Spleen (tissue), 7 donors: ENCODE results near the gene ARSD.

ENCODE experiments used
- POLR2A ChIP-seq, 3 donors: fragments of 450-650 bp; IDR thresholded peaks; one replicate each; pipeline ENCODE4 v1.5.1; 2017; ENCODE audit warnings: antibody characterized with exemption in 3 of 3, mild to moderate bottlenecking in 1 of 3
- TF ChIP-seq, protein P1 (sequence below), 11 experiments: fragments of 200-600 bp in 7 of 11; fragments of 450-650 bp in 4 of 11; sonication (generic) in 4 of 11; IDR thresholded peaks in 8 of 11; conservative IDR thresholded peaks in 3 of 11; 1 replicate in 7 of 11; 2 replicates in 4 of 11; pipeline versions ENCODE4 v1.4.0 to v1.8.0; 2016 to 2021; ENCODE audit warnings: antibody characterized with exemption in 11 of 11, inconsistent platforms in 4 of 11, mild to moderate bottlenecking in 1 of 11
- donor health status: DM: no; HTN: no; CAD: no; lungs with moderate emphysema.
- donor health status: DM: no; HTN: no; CAD: no.
- donor health status: DM: no; HTN: no; CAD: no.

DNA sequence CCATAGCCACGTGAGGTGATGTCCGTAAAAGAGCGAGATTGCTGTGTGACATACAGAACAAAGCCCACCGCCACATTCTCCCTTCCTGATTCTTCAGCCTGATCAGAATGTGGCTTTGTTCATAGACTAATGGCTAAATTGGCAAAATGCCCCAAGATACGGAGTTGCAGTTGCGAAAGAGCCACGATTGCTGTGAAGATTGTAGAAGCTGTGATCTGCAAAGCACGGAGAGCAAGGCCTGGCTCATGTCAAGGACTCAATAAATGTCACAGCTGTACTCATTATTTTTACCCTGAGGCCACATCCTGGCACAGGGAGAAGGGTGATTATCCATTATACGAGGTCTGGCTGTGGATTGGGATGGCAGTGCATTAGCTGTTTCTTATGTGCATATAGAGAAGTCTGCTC lies 34.2 kb downstream of the ARSD start:
- TF ChIP-seq, protein P1, sequence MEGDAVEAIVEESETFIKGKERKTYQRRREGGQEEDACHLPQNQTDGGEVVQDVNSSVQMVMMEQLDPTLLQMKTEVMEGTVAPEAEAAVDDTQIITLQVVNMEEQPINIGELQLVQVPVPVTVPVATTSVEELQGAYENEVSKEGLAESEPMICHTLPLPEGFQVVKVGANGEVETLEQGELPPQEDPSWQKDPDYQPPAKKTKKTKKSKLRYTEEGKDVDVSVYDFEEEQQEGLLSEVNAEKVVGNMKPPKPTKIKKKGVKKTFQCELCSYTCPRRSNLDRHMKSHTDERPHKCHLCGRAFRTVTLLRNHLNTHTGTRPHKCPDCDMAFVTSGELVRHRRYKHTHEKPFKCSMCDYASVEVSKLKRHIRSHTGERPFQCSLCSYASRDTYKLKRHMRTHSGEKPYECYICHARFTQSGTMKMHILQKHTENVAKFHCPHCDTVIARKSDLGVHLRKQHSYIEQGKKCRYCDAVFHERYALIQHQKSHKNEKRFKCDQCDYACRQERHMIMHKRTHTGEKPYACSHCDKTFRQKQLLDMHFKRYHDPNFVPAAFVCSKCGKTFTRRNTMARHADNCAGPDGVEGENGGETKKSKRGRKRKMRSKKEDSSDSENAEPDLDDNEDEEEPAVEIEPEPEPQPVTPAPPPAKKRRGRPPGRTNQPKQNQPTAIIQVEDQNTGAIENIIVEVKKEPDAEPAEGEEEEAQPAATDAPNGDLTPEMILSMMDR (IDR thresholded peaks at IDR 0.05 in 8 of 11, conservative IDR thresholded peaks at IDR 0.05 in 3 of 11): no peak
- TF ChIP-seq POLR2A (IDR thresholded peaks at IDR 0.05): no peak
